Measurements from ENCODE around the gene EFCAB11. TPM values are rescaled to one million over a fixed set of nuclear protein-coding genes. Genes with fewer than 3 reads are reported as not detected.

The EFCAB11 gene
- total and polyA plus RNA-seq, 2 donors (not counting 1 experiment from before 2014, with no cell fraction given), result 2.6 to 4.0 TPM

DNA sequence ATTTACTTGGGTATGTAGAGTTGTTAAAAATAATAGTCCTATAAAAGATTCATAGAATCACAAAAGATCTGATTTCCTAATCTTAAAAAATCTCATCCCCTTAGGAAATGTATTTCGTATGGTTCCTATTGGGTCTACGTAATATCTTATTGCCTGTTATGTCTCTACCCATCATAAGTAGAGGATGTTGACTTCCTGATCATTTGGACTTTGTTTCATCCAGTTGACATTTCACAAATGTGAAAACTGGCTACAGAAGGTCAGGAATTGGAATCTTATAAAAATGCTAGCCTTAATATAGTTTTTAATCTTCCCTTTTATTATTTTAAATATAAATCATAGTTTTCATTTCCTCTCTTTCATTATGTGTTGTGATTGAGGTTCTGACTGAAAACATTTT, 46.4 kb upstream of the EFCAB11 start:
- no peak for TF ChIP-seq EZH2 (IDR thresholded peaks at IDR 0.05; ENCODE audit: low read length, missing control alignments)
- TF ChIP-seq, protein P1, sequence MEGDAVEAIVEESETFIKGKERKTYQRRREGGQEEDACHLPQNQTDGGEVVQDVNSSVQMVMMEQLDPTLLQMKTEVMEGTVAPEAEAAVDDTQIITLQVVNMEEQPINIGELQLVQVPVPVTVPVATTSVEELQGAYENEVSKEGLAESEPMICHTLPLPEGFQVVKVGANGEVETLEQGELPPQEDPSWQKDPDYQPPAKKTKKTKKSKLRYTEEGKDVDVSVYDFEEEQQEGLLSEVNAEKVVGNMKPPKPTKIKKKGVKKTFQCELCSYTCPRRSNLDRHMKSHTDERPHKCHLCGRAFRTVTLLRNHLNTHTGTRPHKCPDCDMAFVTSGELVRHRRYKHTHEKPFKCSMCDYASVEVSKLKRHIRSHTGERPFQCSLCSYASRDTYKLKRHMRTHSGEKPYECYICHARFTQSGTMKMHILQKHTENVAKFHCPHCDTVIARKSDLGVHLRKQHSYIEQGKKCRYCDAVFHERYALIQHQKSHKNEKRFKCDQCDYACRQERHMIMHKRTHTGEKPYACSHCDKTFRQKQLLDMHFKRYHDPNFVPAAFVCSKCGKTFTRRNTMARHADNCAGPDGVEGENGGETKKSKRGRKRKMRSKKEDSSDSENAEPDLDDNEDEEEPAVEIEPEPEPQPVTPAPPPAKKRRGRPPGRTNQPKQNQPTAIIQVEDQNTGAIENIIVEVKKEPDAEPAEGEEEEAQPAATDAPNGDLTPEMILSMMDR (conservative IDR thresholded peaks at IDR 0.05 in 1 of 2, IDR thresholded peaks at IDR 0.05 in 1 of 2; ENCODE audit: low read depth in 1 of 2, low read length in 2 of 2), result no peak
- Histone ChIP-seq H3K4me3 (replicated peaks in 1 of 4; ENCODE audit: control extremely low read depth in 1 of 4, insufficient read depth in 1 of 4, low read depth in 3 of 4, low read length in 4 of 4) (no peak overlapping the region), H3K4me2 (ENCODE audit: extremely low read depth, insufficient read depth, low read length) (no peak overlapping the region), H3K36me3 (ENCODE audit: control insufficient read depth, insufficient read depth, low read length) (peaks cover 8% of the 10 kb centered on the region), H3K9me3 (ENCODE audit: control insufficient read depth, insufficient read depth, low read depth, low read length) (no peaks in the 10 kb centered on the region), H2AFZ (ENCODE audit: low read length) (no peak overlapping the region), H3K79me2 (ENCODE audit: control insufficient read depth, insufficient read depth, low read length) (no peaks in the 10 kb centered on the region), H4K20me1 (ENCODE audit: control insufficient read depth, extremely low read depth, insufficient read depth, low read length) (no peaks in the 10 kb centered on the region), H3K27me3 (ENCODE audit: control insufficient read depth, insufficient read depth, low read length) (no peaks in the 10 kb centered on the region), H3K4me1 (ENCODE audit: control insufficient read depth, extremely low read depth, insufficient read depth, low read length) (no peaks in the 10 kb centered on the region), H3K9ac (ENCODE audit: insufficient read depth, low read length) (no peak overlapping the region), H3K27ac (ENCODE audit: insufficient read depth, low read length) (no peak overlapping the region)
- DNase-seq (ENCODE audit: low read depth in 2 of 2), result no peak

DNA sequence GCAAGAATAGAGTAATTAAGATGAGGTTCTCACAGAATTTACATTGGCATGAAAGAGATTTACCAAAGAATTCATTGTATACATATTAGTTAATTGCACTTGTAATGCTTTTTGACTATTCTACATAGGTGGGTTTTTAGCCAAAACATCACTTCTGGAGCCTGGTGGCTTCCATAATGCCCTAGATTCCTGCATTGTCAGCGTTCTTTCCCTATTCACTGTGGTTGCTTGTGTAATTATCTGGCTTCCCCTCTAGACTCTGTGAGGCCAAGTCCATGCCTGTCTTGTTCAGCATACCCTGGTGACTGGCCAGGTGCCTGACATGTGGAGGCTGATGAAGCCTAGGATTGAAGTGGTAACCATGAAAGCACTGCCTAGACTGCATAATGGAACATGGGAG, 42.4 kb upstream of the EFCAB11 start:
- Histone ChIP-seq H3K27me3 (ENCODE audit: control insufficient read depth, insufficient read depth, low read length) (no peaks in the 10 kb centered on the region), H3K4me1 (ENCODE audit: control insufficient read depth, extremely low read depth, insufficient read depth, low read length) (no peaks in the 10 kb centered on the region), H4K20me1 (ENCODE audit: control insufficient read depth, extremely low read depth, insufficient read depth, low read length) (no peaks in the 10 kb centered on the region), H2AFZ (ENCODE audit: low read length) (no peak overlapping the region), H3K9me3 (ENCODE audit: control insufficient read depth, insufficient read depth, low read depth, low read length) (no peaks in the 10 kb centered on the region), H3K4me2 (ENCODE audit: extremely low read depth, insufficient read depth, low read length) (no peak overlapping the region), H3K9ac (ENCODE audit: insufficient read depth, low read length) (no peak overlapping the region), H3K36me3 (ENCODE audit: control insufficient read depth, insufficient read depth, low read length) (peaks cover 12% of the 10 kb centered on the region), H3K79me2 (ENCODE audit: control insufficient read depth, insufficient read depth, low read length) (no peaks in the 10 kb centered on the region), H3K27ac (ENCODE audit: insufficient read depth, low read length) (no peak overlapping the region), H3K4me3 (replicated peaks in 1 of 4; ENCODE audit: control extremely low read depth in 1 of 4, insufficient read depth in 1 of 4, low read depth in 3 of 4, low read length in 4 of 4) (no peak overlapping the region)
- TF ChIP-seq, protein P1 (conservative IDR thresholded peaks at IDR 0.05 in 1 of 2, IDR thresholded peaks at IDR 0.05 in 1 of 2; ENCODE audit: low read depth in 1 of 2, low read length in 2 of 2), result no peak
- no peak for TF ChIP-seq EZH2 (IDR thresholded peaks at IDR 0.05; ENCODE audit: low read length, missing control alignments)
- no peak for DNase-seq (ENCODE audit: low read depth in 2 of 2)

DNA sequence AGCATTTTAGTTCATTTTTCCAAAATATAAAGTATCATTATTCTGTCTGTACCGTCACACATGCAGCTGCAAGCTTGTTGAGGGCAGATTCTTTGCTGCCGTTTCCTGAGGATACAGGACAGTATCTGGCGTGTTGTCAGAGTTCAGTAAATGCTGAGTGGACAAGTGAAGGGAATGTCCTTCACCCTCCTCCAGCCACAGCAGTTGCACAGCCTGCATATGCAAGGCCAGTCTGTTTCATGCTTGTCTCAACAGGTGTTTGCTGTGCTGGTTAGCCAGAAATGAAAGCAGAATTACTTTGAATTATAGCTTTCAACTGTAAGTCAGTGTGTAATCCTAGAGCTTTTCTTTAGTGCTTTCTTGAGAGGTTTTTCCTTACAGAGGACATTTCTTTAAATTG, 37.7 kb upstream of the EFCAB11 start:
- no peak overlapping the region for H3K4me3 ChIP-seq (replicated peaks in 1 of 4; ENCODE audit: control extremely low read depth in 1 of 4, insufficient read depth in 1 of 4, low read depth in 3 of 4, low read length in 4 of 4)
- TF ChIP-seq, protein P1 (conservative IDR thresholded peaks at IDR 0.05 in 1 of 2, IDR thresholded peaks at IDR 0.05 in 1 of 2; ENCODE audit: low read depth in 1 of 2, low read length in 2 of 2), result no peak
- TF ChIP-seq EZH2 (IDR thresholded peaks at IDR 0.05; ENCODE audit: low read length, missing control alignments), result no peak
- no peak for DNase-seq (ENCODE audit: low read depth in 2 of 2)
- H3K27me3 ChIP-seq (ENCODE audit: control insufficient read depth, insufficient read depth, low read length), result no peaks in the 10 kb centered on the region
- H3K4me2 ChIP-seq (ENCODE audit: extremely low read depth, insufficient read depth, low read length), result no peak overlapping the region
- H3K9me3 ChIP-seq (ENCODE audit: control insufficient read depth, insufficient read depth, low read depth, low read length), result no peaks in the 10 kb centered on the region
- H3K79me2 ChIP-seq (ENCODE audit: control insufficient read depth, insufficient read depth, low read length), result no peaks in the 10 kb centered on the region
- H4K20me1 ChIP-seq (ENCODE audit: control insufficient read depth, extremely low read depth, insufficient read depth, low read length), result no peaks in the 10 kb centered on the region
- no peak overlapping the region for H3K27ac ChIP-seq (ENCODE audit: insufficient read depth, low read length)
- H2AFZ ChIP-seq (ENCODE audit: low read length), result no peak overlapping the region
- no peak overlapping the region for H3K9ac ChIP-seq (ENCODE audit: insufficient read depth, low read length)
- H3K4me1 ChIP-seq (ENCODE audit: control insufficient read depth, extremely low read depth, insufficient read depth, low read length), result no peaks in the 10 kb centered on the region
- H3K36me3 ChIP-seq (ENCODE audit: control insufficient read depth, insufficient read depth, low read length), result peaks cover 11% of the 10 kb centered on the region

Measured in fibroblast of lung (primary cell).